HG03025 (cell line): ENCODE data around the gene BTBD16.

ENCODE experiments used
- ATAC-seq: cut with Tn5 transposase; IDR thresholded peaks from one replicate; pipeline ENCODE4 v1.9.1; 2021; ENCODE audit warnings: mild to moderate bottlenecking, moderate library complexity; ENCODE audit not compliant: unreplicated experiment, low FRiP score

The BTBD16 gene

GRCh38 chr10:122338609-122339441 is 67.7 kb downstream of the BTBD16 start:
- ATAC-seq, result no peak

- ATAC-seq, result no peak
These were observed 70.2 kb downstream of the BTBD16 start for GRCh38 chr10:122341141-122341810.

GRCh38 chr10:122342293-122343134 is 71.4 kb downstream of the BTBD16 start:
- no peak for ATAC-seq

- no peak for ATAC-seq
These were observed 72.2 kb downstream of the BTBD16 start for GRCh38 chr10:122343135-122343800.

GRCh38 chr10:122343936-122344335 is 72.8 kb downstream of the BTBD16 start:
- ATAC-seq, result no peak

GRCh38 chr10:122344741-122345258 is 73.7 kb downstream of the BTBD16 start:
- no peak for ATAC-seq

GRCh38 chr10:122346326-122346950 is 75.3 kb downstream of the BTBD16 start:
- no peak for ATAC-seq

- no peak for ATAC-seq
These were observed 76.2 kb downstream of the BTBD16 start for GRCh38 chr10:122347170-122347841.

GRCh38 chr10:122348512-122348911 is 77.4 kb downstream of the BTBD16 start:
- no peak for ATAC-seq

GRCh38 chr10:122348935-122349361 is 77.9 kb downstream of the BTBD16 start:
- ATAC-seq, result no peak

- no peak for ATAC-seq
These were observed 78.8 kb downstream of the BTBD16 start for GRCh38 chr10:122349758-122350369.

GRCh38 chr10:122350893-122351292 is 79.8 kb downstream of the BTBD16 start:
- ATAC-seq, result no peak

- no peak for ATAC-seq
These were observed 81.9 kb downstream of the BTBD16 start for GRCh38 chr10:122352817-122353525.

GRCh38 chr10:122354383-122354782 is 83.3 kb downstream of the BTBD16 start:
- no peak for ATAC-seq

- no peak for ATAC-seq
These were observed 86.6 kb downstream of the BTBD16 start for GRCh38 chr10:122357685-122358084.

GRCh38 chr10:122359621-122360020 is 88.5 kb downstream of the BTBD16 start:
- no peak for ATAC-seq

GRCh38 chr10:122361046-122361445 is 90.0 kb downstream of the BTBD16 start:
- ATAC-seq, result no peak

GRCh38 chr10:122362031-122362592 is 91.0 kb downstream of the BTBD16 start:
- no peak for ATAC-seq
